ENCODE data around the gene TTLL5. TPM values are rescaled to one million over a fixed set of nuclear protein-coding genes. Genes with fewer than 3 reads are reported as not detected.

Gene TTLL5
- total and polyA plus RNA-seq, 9 of the 15 experiments (the other 6 are each of a cell fraction or from before 2014, with no cell fraction given): 4.1 to 18.9 (median 12.6) TPM

DNA sequence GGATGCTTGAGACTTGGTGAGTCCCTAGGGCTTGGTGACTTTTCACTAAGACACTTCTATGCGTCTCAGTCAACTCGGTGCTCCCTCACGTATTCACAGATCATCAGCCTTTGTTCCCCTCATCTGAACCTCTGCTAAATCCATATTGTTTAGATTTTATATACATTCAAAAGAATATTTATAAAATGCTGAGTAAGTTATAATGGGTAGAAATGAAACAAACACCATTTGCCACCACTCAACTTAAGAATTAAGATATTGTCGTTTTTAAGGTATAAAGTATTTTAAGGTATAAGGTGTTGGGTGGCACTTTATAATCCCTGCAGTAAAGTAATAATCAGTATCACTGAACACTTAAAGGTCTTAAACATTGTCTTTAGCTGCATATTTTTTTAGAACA is 103.0 kb downstream of the TTLL5 start:
- Histone ChIP-seq H2AFZ (ENCODE audit: low read depth, low read length) (no peak overlapping the region), H3K36me3 (ENCODE audit: control insufficient read depth, insufficient read depth, low read length) (peaks cover 3% of the 10 kb centered on the region; the same call in 1 of the 3 replicates), H3K79me2 (ENCODE audit: control insufficient read depth, insufficient read depth, low read length) (no peaks in the 10 kb centered on the region), H3K4me3 (no peak overlapping the region), H3K4me1 (replicated peaks in 1 of 2; ENCODE audit: control insufficient read depth in 2 of 2, insufficient read depth in 2 of 2, low read length in 2 of 2) (no peaks in the 10 kb centered on the region), H3K9me1 (ENCODE audit: control insufficient read depth, insufficient read depth, low read length) (no peaks in the 10 kb centered on the region), H3K9ac (ENCODE audit: insufficient read depth in 1 of 2, low read depth in 2 of 2, low read length in 2 of 2) (no peak overlapping the region), H3K27ac (ENCODE audit: extremely low read depth, low read depth, low read length) (no peak overlapping the region), H3K4me2 (ENCODE audit: insufficient read depth, low read length) (no peak overlapping the region), H3K9me3 (replicated peaks; ENCODE audit: control insufficient read depth, insufficient read depth, low read depth, low read length) (no peaks in the 10 kb centered on the region), H4K20me1 (replicated peaks; ENCODE audit: control insufficient read depth, insufficient read depth, low read length) (no peaks in the 10 kb centered on the region), H3K27me3 (ENCODE audit: control insufficient read depth in 2 of 2, insufficient read depth in 2 of 2, low read length in 2 of 2) (no peaks in the 10 kb centered on the region)
- ChIA-PET POLR2A (interaction anchor here (0.6 kb wide), 1 partner anchor 103 kb away, joined by 3 read pairs; the partner anchor contains the start of genes ERG28 and TTLL5), CTCF (ENCODE audit: low intra/inter-chr PET ratio) (no interaction called here)
- DNase-seq (ENCODE audit: extremely low read depth in 1 of 4, low spot score in 3 of 4): no peak
- in situ Hi-C loops (cut with MboI) (no loop called here), intact Hi-C loops (cut with micrococcal nuclease) (no loop called here)
- 88% methylated on average over 4 of the region's 4 CpGs for WGBS (ENCODE audit: insufficient coverage, low coverage, missing lambda C conversion rate)
- no peak for FAIRE-seq
- no peak for ATAC-seq
- BruUV-seq (replicated peaks): no TSS peak
- TF ChIP-seq MAFK (IDR thresholded peaks at IDR 0.05; ENCODE audit: low read length): peak; percentile 39; the same call in 1 of the 2 replicates
- TF ChIP-seq DDX20 (tag; IDR thresholded peaks at IDR 0.05; ENCODE audit: low read depth): no peak
- no peak for TF ChIP-seq ZC3H11A (IDR thresholded peaks at IDR 0.05; ENCODE audit: low read depth, low read length)
- TF ChIP-seq ZBTB1 (CRISPR knock-in tag; IDR thresholded peaks at IDR 0.05; ENCODE audit: borderline replicate concordance, low read depth): no peak
- TF ChIP-seq MAFF (IDR thresholded peaks at IDR 0.05; ENCODE audit: low read length): peak; percentile 57
- TF ChIP-seq GATAD2B (IDR thresholded peaks at IDR 0.05; ENCODE audit: borderline replicate concordance): no peak
- no peak for TF ChIP-seq ZNF780A (CRISPR knock-in tag; IDR thresholded peaks at IDR 0.05)
- TF ChIP-seq MAFG (tag; conservative IDR thresholded peaks at IDR 0.05): peak; percentile 41
- no peak for TF ChIP-seq ZBTB17 (CRISPR knock-in tag; IDR thresholded peaks at IDR 0.05)
- TF ChIP-seq, protein P1, sequence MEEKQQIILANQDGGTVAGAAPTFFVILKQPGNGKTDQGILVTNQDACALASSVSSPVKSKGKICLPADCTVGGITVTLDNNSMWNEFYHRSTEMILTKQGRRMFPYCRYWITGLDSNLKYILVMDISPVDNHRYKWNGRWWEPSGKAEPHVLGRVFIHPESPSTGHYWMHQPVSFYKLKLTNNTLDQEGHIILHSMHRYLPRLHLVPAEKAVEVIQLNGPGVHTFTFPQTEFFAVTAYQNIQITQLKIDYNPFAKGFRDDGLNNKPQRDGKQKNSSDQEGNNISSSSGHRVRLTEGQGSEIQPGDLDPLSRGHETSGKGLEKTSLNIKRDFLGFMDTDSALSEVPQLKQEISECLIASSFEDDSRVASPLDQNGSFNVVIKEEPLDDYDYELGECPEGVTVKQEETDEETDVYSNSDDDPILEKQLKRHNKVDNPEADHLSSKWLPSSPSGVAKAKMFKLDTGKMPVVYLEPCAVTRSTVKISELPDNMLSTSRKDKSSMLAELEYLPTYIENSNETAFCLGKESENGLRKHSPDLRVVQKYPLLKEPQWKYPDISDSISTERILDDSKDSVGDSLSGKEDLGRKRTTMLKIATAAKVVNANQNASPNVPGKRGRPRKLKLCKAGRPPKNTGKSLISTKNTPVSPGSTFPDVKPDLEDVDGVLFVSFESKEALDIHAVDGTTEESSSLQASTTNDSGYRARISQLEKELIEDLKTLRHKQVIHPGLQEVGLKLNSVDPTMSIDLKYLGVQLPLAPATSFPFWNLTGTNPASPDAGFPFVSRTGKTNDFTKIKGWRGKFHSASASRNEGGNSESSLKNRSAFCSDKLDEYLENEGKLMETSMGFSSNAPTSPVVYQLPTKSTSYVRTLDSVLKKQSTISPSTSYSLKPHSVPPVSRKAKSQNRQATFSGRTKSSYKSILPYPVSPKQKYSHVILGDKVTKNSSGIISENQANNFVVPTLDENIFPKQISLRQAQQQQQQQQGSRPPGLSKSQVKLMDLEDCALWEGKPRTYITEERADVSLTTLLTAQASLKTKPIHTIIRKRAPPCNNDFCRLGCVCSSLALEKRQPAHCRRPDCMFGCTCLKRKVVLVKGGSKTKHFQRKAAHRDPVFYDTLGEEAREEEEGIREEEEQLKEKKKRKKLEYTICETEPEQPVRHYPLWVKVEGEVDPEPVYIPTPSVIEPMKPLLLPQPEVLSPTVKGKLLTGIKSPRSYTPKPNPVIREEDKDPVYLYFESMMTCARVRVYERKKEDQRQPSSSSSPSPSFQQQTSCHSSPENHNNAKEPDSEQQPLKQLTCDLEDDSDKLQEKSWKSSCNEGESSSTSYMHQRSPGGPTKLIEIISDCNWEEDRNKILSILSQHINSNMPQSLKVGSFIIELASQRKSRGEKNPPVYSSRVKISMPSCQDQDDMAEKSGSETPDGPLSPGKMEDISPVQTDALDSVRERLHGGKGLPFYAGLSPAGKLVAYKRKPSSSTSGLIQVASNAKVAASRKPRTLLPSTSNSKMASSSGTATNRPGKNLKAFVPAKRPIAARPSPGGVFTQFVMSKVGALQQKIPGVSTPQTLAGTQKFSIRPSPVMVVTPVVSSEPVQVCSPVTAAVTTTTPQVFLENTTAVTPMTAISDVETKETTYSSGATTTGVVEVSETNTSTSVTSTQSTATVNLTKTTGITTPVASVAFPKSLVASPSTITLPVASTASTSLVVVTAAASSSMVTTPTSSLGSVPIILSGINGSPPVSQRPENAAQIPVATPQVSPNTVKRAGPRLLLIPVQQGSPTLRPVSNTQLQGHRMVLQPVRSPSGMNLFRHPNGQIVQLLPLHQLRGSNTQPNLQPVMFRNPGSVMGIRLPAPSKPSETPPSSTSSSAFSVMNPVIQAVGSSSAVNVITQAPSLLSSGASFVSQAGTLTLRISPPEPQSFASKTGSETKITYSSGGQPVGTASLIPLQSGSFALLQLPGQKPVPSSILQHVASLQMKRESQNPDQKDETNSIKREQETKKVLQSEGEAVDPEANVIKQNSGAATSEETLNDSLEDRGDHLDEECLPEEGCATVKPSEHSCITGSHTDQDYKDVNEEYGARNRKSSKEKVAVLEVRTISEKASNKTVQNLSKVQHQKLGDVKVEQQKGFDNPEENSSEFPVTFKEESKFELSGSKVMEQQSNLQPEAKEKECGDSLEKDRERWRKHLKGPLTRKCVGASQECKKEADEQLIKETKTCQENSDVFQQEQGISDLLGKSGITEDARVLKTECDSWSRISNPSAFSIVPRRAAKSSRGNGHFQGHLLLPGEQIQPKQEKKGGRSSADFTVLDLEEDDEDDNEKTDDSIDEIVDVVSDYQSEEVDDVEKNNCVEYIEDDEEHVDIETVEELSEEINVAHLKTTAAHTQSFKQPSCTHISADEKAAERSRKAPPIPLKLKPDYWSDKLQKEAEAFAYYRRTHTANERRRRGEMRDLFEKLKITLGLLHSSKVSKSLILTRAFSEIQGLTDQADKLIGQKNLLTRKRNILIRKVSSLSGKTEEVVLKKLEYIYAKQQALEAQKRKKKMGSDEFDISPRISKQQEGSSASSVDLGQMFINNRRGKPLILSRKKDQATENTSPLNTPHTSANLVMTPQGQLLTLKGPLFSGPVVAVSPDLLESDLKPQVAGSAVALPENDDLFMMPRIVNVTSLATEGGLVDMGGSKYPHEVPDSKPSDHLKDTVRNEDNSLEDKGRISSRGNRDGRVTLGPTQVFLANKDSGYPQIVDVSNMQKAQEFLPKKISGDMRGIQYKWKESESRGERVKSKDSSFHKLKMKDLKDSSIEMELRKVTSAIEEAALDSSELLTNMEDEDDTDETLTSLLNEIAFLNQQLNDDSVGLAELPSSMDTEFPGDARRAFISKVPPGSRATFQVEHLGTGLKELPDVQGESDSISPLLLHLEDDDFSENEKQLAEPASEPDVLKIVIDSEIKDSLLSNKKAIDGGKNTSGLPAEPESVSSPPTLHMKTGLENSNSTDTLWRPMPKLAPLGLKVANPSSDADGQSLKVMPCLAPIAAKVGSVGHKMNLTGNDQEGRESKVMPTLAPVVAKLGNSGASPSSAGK (IDR thresholded peaks at IDR 0.05): no peak
